AML-193 (cell line): ENCODE results near the gene PPA2.

Experiments
- DNase-seq, 2 experiments: peaks; one replicate each; lab custom pipeline; 2025; lab: John Stamatoyannopoulos, UW

PPA2 gene

GRCh38 chr4:105389167-105389566 is 84.7 kb downstream of the PPA2 start:
- no peak for DNase-seq

DNA sequence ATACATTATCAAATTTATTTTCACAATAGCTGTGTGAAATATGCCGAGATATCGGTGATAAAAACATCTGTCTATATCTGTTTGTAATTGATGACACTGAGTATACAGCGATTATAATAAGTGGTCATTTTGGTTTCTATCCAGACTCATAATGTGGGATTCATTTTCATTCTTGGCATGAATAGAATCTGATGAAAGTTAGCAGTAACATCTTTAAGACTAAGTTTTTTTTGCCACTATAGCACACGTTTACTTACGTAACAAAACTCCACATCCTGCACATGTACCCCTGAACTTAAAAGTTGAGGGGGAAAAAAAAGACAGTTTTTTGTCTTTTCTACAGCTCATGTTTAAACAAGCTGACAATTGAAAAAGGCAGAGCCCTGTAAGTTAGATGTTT is 86.4 kb downstream of the PPA2 start:
- no peak for DNase-seq

DNA sequence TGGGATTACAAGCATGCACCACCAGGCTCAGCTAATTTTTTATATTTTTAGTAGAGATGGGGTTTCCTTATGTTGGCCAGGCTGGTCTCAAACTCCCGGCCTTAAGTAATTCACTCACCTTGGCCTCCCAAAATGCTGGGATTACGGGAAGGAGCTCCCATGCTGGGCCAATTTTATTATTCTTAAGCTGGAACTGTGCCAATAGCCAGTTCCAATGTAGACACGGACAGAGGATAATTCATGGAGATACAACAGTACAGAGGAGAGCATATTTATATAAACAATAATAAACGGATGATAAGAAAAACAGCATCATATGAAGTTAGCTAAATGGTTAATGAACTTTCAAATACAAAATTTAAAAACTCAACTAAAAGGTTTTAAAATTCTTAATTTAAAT is 87.8 kb downstream of the PPA2 start:
- DNase-seq: no peak

GRCh38 chr4:105374071-105374470 is 99.8 kb downstream of the PPA2 start:
- DNase-seq: no peak

DNA sequence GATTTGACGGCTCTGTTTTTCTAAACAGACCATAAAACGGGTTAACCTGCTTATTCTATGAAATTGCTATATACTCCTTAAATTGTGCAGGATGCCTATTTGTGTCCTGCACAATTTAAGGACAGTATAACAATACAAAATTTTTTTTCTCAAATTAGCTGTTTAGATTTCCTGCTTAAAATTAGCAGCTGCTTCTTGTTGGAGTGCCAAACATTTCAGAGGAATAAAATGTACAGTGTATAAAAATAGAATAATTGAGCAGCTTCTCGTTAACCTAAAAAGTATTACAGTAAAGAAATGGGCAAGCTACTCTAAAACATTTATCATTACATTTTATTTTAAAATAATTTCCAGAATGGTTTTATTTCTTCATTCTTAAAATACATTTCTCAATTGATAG is 100.5 kb downstream of the PPA2 start:
- DNase-seq: no peak

DNA sequence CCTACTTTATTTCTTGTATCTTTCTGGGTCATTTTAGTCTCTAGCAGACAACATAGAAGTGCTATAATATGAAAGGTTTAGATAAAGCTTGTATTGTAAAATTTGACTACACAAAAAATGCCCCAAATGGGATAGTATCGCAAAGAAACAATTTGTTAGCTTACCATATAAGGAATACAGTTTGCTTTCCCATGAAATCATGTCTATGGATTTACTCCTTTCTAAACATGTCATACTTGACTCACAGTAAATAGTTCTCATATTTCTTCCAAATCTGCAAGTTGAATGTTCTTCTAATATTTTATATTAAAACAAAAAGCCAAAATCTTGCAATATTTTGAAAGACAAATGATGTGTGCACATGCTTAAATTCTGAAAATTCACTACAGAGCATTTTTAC is 103.9 kb downstream of the PPA2 start:
- DNase-seq: no peak

GRCh38 chr4:105361053-105361452 is 112.8 kb downstream of the PPA2 start:
- no peak for DNase-seq

GRCh38 chr4:105357258-105357980 is 116.4 kb downstream of the PPA2 start:
- no peak for DNase-seq

- DNase-seq: no peak
Measured at GRCh38 chr4:105356194-105356593, 117.7 kb downstream of the PPA2 start.

- DNase-seq: no peak
Measured at GRCh38 chr4:105352826-105353225, 121.0 kb downstream of the PPA2 start.

- DNase-seq: no peak
Measured at GRCh38 chr4:105351861-105352260, 122.0 kb downstream of the PPA2 start.

- DNase-seq: no peak
Measured at GRCh38 chr4:105350859-105351490, 122.9 kb downstream of the PPA2 start.

DNA sequence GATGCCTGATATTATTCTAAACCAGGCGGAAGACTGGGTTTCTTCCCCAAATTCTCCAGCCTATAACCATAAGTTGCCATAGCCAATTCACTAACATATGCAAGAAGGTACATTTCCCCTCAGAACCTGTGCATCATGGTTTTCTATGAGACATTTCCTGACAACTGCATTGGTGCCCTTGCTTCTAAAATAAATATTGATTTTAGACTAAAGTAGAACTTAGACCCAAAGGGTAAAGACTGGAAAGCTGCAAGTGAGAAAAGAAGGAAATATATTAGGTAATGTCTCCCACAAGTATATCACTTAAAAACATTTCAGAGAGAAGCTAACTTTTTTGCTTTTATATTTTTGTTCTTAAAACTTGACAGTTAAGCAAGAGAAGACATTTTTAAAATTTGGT is 125.1 kb downstream of the PPA2 start:
- no peak for DNase-seq

DNA sequence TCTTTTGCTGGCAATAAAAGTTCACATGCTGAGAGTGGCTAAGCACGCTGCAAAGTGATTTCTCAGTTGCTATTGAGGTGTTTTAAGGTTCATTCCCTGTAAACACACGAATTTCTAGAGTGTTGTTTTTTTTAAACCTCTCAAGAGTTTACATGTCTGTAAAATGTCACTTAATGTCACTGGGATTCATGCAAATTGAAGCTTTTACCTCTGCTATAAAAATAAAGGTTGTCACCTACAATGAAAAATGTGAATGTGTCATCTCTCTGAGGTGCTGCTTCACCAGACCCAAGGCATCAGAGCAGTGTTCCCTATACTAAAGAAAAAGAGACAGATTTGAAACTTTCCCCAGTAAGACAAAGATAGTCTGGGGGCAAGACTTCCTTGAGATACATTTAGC is 127.0 kb downstream of the PPA2 start:
- no peak for DNase-seq

- no peak for DNase-seq
Measured at GRCh38 chr4:105345838-105346237, 128.0 kb downstream of the PPA2 start.

DNA sequence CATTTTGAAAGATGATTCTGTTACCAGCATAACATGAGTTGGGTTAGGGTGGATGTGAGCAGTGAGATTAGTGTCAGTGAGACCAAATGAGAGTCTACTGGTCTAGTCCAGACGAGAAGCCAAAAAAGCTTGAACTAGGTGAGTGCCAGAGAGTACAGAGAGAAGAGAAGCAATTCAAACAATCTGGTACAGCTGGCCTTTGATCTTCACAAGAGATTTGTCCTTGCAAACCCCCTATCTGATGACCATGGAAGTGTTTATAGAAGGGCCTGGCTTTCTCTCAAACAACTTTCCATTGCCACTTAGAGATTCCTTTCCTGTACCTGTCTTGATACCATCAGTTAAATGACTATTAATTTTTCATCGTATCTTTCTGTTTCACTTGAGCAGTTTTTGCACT is 128.5 kb downstream of the PPA2 start:
- no peak for DNase-seq

GRCh38 chr4:105344141-105344540 is 129.7 kb downstream of the PPA2 start:
- DNase-seq: no peak

- DNase-seq: no peak
Measured at GRCh38 chr4:105343146-105343931, 130.5 kb downstream of the PPA2 start.

DNA sequence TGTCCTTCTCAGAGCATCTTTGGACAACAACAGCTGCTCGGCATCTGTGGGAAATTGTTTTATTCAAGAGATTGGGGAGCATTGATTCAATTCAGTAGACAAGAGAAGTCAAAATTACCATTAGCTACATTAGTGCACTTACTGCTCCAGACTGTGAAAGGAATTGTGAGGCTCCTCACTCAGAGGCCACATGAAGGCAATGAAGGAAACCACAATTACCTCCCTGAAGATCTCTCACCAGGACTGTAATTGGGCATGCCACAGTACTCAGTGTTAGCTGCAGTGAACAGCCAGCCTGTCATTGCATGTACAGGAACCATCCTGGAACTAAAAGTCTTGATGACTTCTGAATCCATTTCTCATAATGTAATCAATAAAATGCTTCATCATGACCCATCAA is 144.8 kb downstream of the PPA2 start:
- DNase-seq: no peak

DNA sequence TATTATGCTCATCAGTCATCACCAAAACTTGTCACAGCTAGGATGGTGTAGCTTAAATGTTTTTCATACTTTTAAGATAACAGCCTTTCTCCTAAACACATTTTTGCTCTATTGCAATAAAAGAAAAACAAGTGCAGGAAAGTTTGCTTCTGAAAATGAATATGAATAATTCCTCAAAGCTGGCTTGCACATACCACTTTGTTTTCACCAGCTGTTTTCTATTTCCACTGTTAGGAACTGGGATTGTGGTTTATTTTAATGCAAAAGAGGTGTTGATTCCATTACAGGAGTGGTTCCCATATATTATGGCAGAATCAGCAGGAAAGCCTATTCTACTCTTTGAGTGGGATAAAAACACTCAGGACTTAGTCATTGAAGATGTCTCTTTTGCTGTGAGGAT is 145.9 kb downstream of the PPA2 start:
- DNase-seq: no peak

DNA sequence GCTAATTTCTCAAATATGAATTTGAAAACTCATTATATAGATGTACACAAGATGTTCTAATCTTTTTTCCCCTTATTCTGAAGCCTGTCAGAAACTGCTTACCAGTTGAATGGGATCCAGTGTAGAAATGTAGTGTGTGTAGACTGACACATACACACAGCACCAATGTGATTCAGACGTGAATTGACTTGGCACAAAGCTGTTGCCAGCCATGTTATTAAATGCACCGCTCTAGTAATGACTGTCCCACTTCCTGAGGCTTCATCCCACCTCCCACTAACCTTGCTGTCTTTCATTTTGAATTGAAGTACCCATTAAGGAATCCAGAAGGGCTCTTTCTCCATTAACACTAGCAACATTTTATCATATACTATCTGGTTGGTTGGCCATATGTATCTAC is 146.6 kb downstream of the PPA2 start:
- DNase-seq: no peak
